UCSD-AML1 (cell line): ENCODE data around the gene CHCHD3.

Experiments
- DNase-seq: peaks from one replicate; lab custom pipeline; 2025; ENCODE audit not compliant: unreplicated experiment; lab: John Stamatoyannopoulos, UW

CHCHD3 gene

GRCh38 chr7:133081599-133082389 is at the start of gene CHCHD3:
CHCHD3 (minus strand) TSS chr7:133082090; CDS start chr7:133081937, 153 bp downstream.
- DNase-seq, result peak; percentile 88

- no peak for DNase-seq
Observed at GRCh38 chr7:133130166-133130565, 48.3 kb upstream of the CHCHD3 start.

GRCh38 chr7:133126422-133126821 is 44.5 kb upstream of the CHCHD3 start:
- DNase-seq, result no peak

GRCh38 chr7:133124974-133125373 is 43.1 kb upstream of the CHCHD3 start:
- no peak for DNase-seq

GRCh38 chr7:133121175-133121844 is 39.4 kb upstream of the CHCHD3 start:
- DNase-seq, result no peak

- DNase-seq, result no peak
Observed at GRCh38 chr7:133119067-133119466, 37.2 kb upstream of the CHCHD3 start.

GRCh38 chr7:133118261-133118660 is 36.4 kb upstream of the CHCHD3 start:
- DNase-seq, result no peak

- no peak for DNase-seq
Observed at GRCh38 chr7:133117452-133117851, 35.6 kb upstream of the CHCHD3 start.

- no peak for DNase-seq
Observed at GRCh38 chr7:133115596-133115995, 33.7 kb upstream of the CHCHD3 start.

GRCh38 chr7:133114519-133114918 is 32.6 kb upstream of the CHCHD3 start:
- no peak for DNase-seq

- DNase-seq, result no peak
Observed at GRCh38 chr7:133112976-133113375, 31.1 kb upstream of the CHCHD3 start.

- no peak for DNase-seq
Observed at GRCh38 chr7:133112335-133112734, 30.4 kb upstream of the CHCHD3 start.

GRCh38 chr7:133110312-133110711 is 28.4 kb upstream of the CHCHD3 start:
- no peak for DNase-seq

GRCh38 chr7:133109816-133110215 is 27.9 kb upstream of the CHCHD3 start:
- no peak for DNase-seq

GRCh38 chr7:133108023-133108422 is 26.1 kb upstream of the CHCHD3 start:
- no peak for DNase-seq

GRCh38 chr7:133102276-133103060 is 20.6 kb upstream of the CHCHD3 start:
- DNase-seq, result no peak

GRCh38 chr7:133099633-133100286 is 17.9 kb upstream of the CHCHD3 start:
- no peak for DNase-seq

GRCh38 chr7:133095119-133095671 is 13.3 kb upstream of the CHCHD3 start:
- DNase-seq, result no peak

- DNase-seq, result no peak
Observed at GRCh38 chr7:133091943-133092464, 10.1 kb upstream of the CHCHD3 start.

GRCh38 chr7:133082390-133082766 is 488 bp upstream of the CHCHD3 start:
- DNase-seq, result no peak
